Fibroblast of villous mesenchyme (primary cell): ENCODE data around the gene OPRM1. TPM values are rescaled to one million over a fixed set of nuclear protein-coding genes. Genes with fewer than 3 reads are reported as not detected.
"Not testable (repeated sequence)": the region's sequence is repeated elsewhere in the genome, so short reads cannot be mapped to it uniquely, and the experiment has no call there.

Source experiments
- DNase-seq: peaks from one replicate; pipeline ENCODE4 v3.0.0-alpha.2; 2010; ENCODE audit warnings: low read depth
- H3K4me3 ChIP-seq: 2 replicates; pipeline ENCODE4 v1.5.1; 2011; ENCODE audit warnings: low read depth, mild to moderate bottlenecking, low read length
- CTCF ChIP-seq: IDR thresholded peaks from 2 replicates; pipeline ENCODE4 v1.5.1; 2012; ENCODE audit warnings: low read depth, mild to moderate bottlenecking, low read length; ENCODE audit not compliant: insufficient read depth
- total RNA-seq: library from RNA; depleted of rRNA; stranded (reverse); fragments of >200 nt; gene quantifications from 2 replicates; pipeline ENCODE4 v1.2.3, GENCODE V29; 2012

OPRM1 gene
- total RNA-seq, 1 donor = not detected

DNA sequence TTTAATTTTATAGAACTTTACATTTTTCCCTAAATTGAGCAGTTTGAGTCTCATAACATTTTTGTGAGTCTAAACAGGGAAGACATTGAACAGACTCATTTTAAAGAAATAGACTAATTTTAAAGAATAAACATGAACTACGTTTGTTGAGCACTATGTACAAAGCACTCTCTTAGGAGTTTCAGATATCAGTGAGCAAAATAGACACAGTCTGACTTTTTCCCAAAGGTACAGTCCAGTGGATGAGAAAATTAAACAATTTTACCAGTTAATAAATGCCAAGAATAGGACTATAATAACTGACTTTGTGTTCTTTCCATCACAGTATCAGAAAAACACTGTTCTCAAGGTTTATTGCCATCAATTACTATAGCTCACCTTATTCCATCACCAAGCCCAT, 18.1 kb downstream of the OPRM1 start:
- TF ChIP-seq CTCF = no peak
- H3K4me3 ChIP-seq = no peak overlapping the region
- no peak for DNase-seq

GRCh38 chr6:154058963-154059680, 20.1 kb downstream of the OPRM1 start:
- TF ChIP-seq CTCF = no peak
- DNase-seq = no peak
- no peak overlapping the region for H3K4me3 ChIP-seq

GRCh38 chr6:154060076-154060475, 21.0 kb downstream of the OPRM1 start:
- H3K4me3 ChIP-seq = no peak overlapping the region
- TF ChIP-seq CTCF = no peak
- DNase-seq = no peak

DNA sequence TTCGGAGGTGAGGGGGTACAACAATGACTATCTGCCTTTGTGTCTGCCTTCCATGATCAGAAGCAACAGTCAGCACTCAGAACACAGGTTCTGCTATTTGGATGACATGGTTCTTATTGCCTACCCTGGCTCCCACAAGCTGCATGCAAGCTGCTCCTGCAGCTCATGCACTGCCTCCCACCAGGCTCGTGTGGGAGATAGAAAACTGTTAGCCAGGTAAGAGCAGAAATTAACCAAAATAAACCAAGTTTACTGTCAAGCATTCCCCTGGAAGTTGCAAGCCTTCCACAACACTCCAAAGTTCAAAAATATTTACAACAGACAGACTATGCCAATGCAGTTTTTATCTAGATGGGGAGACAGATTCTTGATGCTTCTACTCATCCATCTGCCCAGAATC, 31.0 kb downstream of the OPRM1 start:
- no peak for TF ChIP-seq CTCF
- DNase-seq = no peak
- H3K4me3 ChIP-seq = no peak overlapping the region

DNA sequence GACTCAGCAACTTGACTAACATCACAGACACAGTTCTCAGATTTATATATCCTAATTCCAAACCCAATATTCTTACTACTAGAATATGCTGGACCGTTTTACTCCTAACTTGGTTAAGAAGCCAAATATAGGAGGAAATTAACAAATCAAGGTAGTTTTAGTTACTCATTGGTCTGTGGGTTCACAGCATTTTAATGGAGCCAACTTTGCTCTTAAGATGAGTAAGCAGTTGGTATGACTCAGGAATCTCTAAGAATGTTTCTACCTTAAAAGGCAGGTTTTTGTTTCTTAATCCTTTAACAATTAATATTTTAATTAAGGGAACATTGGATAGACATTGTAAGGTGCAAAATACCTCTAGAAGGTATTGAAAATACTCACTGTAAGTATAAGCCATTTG, 31.6 kb downstream of the OPRM1 start:
- no peak overlapping the region for H3K4me3 ChIP-seq
- TF ChIP-seq CTCF = no peak
- no peak for DNase-seq

DNA sequence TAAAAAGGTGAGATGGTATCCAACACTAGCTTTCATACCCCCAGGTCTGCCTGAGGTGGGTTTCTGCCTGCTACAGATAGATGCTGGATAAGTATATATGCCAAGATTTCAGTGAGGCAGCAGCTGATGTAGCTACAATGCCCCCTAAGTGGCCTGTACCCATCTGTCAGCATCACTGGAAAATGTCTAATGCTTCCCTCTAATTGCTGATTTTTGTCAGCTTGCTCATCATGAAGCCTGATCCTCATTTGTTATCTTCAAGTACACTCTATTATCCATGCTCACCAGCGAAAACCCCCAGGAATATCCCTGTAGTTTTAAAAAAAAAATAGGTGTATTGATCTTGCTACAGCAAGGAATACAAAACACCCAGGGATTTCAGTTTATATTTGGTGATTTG, 32.2 kb downstream of the OPRM1 start:
- no peak for TF ChIP-seq CTCF
- no peak for DNase-seq
- no peak overlapping the region for H3K4me3 ChIP-seq

DNA sequence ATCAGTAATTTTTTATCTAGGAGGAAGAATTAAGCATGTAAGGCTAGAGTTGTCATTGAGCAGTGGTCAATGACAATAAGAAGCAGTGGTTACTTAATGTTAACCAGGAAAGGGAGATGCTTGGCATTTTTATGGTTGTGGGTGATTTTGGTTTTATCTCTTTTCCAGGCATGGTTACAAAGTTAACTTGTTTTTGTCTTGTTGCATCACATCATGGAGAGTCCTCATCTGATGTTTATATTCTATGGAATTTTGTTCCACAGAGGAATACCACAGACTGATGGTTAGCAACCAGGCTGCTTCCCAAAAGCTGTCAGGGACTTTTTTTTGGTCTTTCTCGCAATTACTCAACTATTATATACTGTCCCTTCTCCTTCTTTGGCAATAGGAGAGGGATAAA, 32.7 kb downstream of the OPRM1 start:
- DNase-seq = peak; percentile 19
- no peak for TF ChIP-seq CTCF
- H3K4me3 ChIP-seq = no peak overlapping the region

DNA sequence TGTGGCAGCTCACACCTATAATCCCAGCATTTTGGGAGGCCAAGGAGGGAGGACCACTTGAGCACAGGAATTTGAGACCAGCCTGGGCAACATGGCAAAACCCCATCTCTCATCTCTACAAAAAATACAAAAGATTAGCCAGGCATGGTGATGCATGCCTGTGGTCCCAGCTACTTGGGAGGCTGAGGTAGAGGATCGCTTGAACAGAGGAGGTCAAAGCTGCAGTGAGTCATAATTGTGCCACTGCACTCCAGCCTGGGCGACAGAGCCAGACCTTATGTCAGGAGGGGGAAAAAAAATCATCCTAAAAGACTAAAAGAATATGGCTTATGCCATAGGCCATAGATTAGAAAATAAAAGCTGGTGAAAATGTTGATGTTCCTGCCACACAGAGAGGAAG, 39.6 kb downstream of the OPRM1 start:
- H3K4me3 ChIP-seq, DNase-seq: not testable (repeated sequence)
